GDM1 (cell line): ENCODE data around the gene APP.
"Not testable (repeated sequence)": the region's sequence is repeated elsewhere in the genome, so short reads cannot be mapped to it uniquely, and the experiment has no call there.

Experiments used
- DNase-seq: peaks from one replicate; lab custom pipeline; 2025; lab: John Stamatoyannopoulos, UW

The APP gene

GRCh38 chr21:26022598-26023337, 147.8 kb downstream of the APP start:
- DNase-seq = not testable (repeated sequence)

- no peak for DNase-seq
Observed at GRCh38 chr21:26020510-26020909, 150.1 kb downstream of the APP start.

GRCh38 chr21:26020081-26020480, 150.5 kb downstream of the APP start:
- no peak for DNase-seq

- DNase-seq = no peak
Observed at GRCh38 chr21:26019236-26019635, 151.3 kb downstream of the APP start.

- DNase-seq = no peak
Observed at GRCh38 chr21:26013970-26014369, 156.6 kb downstream of the APP start.

- not testable (repeated sequence) for DNase-seq
Observed at GRCh38 chr21:26012482-26012881, 158.1 kb downstream of the APP start.

- DNase-seq = no peak
Observed at GRCh38 chr21:26011292-26011940, 159.2 kb downstream of the APP start.

GRCh38 chr21:26007951-26008498, 162.5 kb downstream of the APP start:
- no peak for DNase-seq

GRCh38 chr21:26005464-26005863, 165.1 kb downstream of the APP start:
- DNase-seq = no peak

GRCh38 chr21:26003404-26003803, 167.2 kb downstream of the APP start:
- DNase-seq = no peak

- no peak for DNase-seq
Observed at GRCh38 chr21:26001356-26001755, 169.2 kb downstream of the APP start.

GRCh38 chr21:25999921-26000582, 170.5 kb downstream of the APP start:
- DNase-seq = no peak

GRCh38 chr21:25997788-25998611, 172.6 kb downstream of the APP start:
- no peak for DNase-seq

GRCh38 chr21:25995278-25995677, 175.3 kb downstream of the APP start:
- no peak for DNase-seq

GRCh38 chr21:25994758-25995163, 175.8 kb downstream of the APP start:
- DNase-seq = no peak

- no peak for DNase-seq
Observed at GRCh38 chr21:25988738-25989137, 181.8 kb downstream of the APP start.

- DNase-seq = no peak
Observed at GRCh38 chr21:25987531-25987930, 183.0 kb downstream of the APP start.

GRCh38 chr21:25986928-25987327, 183.6 kb downstream of the APP start:
- DNase-seq = no peak

- DNase-seq = no peak
Observed at GRCh38 chr21:25985990-25986389, 184.6 kb downstream of the APP start.

GRCh38 chr21:25984538-25984937, 186.0 kb downstream of the APP start:
- no peak for DNase-seq

- DNase-seq = no peak
Observed at GRCh38 chr21:25983745-25984144, 186.8 kb downstream of the APP start.

GRCh38 chr21:25980710-25981109, 189.9 kb downstream of the APP start:
- no peak for DNase-seq
